ENCODE results near the gene RNF214. TPM values are rescaled to one million over a fixed set of nuclear protein-coding genes. Genes with fewer than 3 reads are reported as not detected.
"Not testable (repeated sequence)": the region's sequence is repeated elsewhere in the genome, so short reads cannot be mapped to it uniquely, and the experiment has no call there.

RNF214 gene
- total and polyA plus RNA-seq, 2 experiments from 2014 or later, result 12.5 to 27.0 TPM

- H3K36me3 ChIP-seq (replicated peaks; ENCODE audit: insufficient read depth, low read depth); H3K4me2 ChIP-seq; H3K79me2 ChIP-seq: not testable (repeated sequence)
Observed at GRCh38 chr11:117206859-117207258, 25.6 kb upstream of the RNF214 start.

GRCh38 chr11:117207481-117207880, 25.0 kb upstream of the RNF214 start:
- not testable (repeated sequence) for H3K4me3 ChIP-seq; H3K4me1 ChIP-seq (ENCODE audit: insufficient read depth); H2AFZ ChIP-seq; H3K9me3 ChIP-seq (ENCODE audit: low read depth); H4K20me1 ChIP-seq (ENCODE audit: insufficient read depth, poor library complexity, severe bottlenecking); H3K9me2 ChIP-seq (replicated peaks; ENCODE audit: insufficient read depth); H3K27me3 ChIP-seq; H3K79me2 ChIP-seq; H3K36me3 ChIP-seq (replicated peaks; ENCODE audit: insufficient read depth, low read depth); H3K27ac ChIP-seq; H3K4me2 ChIP-seq; DNase-seq (ENCODE audit: low spot score)
- 89% methylated on average over 5 of the region's 5 CpGs for WGBS (ENCODE audit: low lambda C conversion rate, missing lambda C conversion rate)

More at GRCh38 chr11:117206859-117207258, 25.6 kb upstream of the RNF214 start:
- not testable (repeated sequence) for H3K27ac ChIP-seq; DNase-seq (ENCODE audit: low spot score); H3K9me3 ChIP-seq (ENCODE audit: low read depth); H3K27me3 ChIP-seq; H3K9me2 ChIP-seq (replicated peaks; ENCODE audit: insufficient read depth); H3K4me1 ChIP-seq (ENCODE audit: insufficient read depth); H2AFZ ChIP-seq; H4K20me1 ChIP-seq (ENCODE audit: insufficient read depth, poor library complexity, severe bottlenecking); H3K4me3 ChIP-seq
- 85% methylated on average over 6 of the region's 11 CpGs for WGBS (ENCODE audit: low lambda C conversion rate, missing lambda C conversion rate)

GRCh38 chr11:117208710-117209109, 23.8 kb upstream of the RNF214 start:
- not testable (repeated sequence) for H3K27ac ChIP-seq; H3K27me3 ChIP-seq; H4K20me1 ChIP-seq (ENCODE audit: insufficient read depth, poor library complexity, severe bottlenecking); H3K9me3 ChIP-seq (ENCODE audit: low read depth); DNase-seq (ENCODE audit: low spot score); H3K4me3 ChIP-seq; H2AFZ ChIP-seq; H3K4me2 ChIP-seq; H3K4me1 ChIP-seq (ENCODE audit: insufficient read depth); H3K79me2 ChIP-seq; H3K36me3 ChIP-seq (replicated peaks; ENCODE audit: insufficient read depth, low read depth); H3K9me2 ChIP-seq (replicated peaks; ENCODE audit: insufficient read depth)
- 96% methylated on average over 9 of the region's 13 CpGs for WGBS (ENCODE audit: low lambda C conversion rate, missing lambda C conversion rate)

GRCh38 chr11:117209351-117210125, 22.9 kb upstream of the RNF214 start:
- H3K4me3 ChIP-seq; DNase-seq (ENCODE audit: low spot score); H3K9me3 ChIP-seq (ENCODE audit: low read depth); H2AFZ ChIP-seq; H3K4me1 ChIP-seq (ENCODE audit: insufficient read depth); H3K27ac ChIP-seq; H3K27me3 ChIP-seq; H4K20me1 ChIP-seq (ENCODE audit: insufficient read depth, poor library complexity, severe bottlenecking); H3K79me2 ChIP-seq; H3K4me2 ChIP-seq; H3K9me2 ChIP-seq (replicated peaks; ENCODE audit: insufficient read depth); H3K36me3 ChIP-seq (replicated peaks; ENCODE audit: insufficient read depth, low read depth): not testable (repeated sequence)
- 96% methylated on average over 7 of the region's 8 CpGs for WGBS (ENCODE audit: low lambda C conversion rate, missing lambda C conversion rate)

- no peaks in the 10 kb centered on the region for H3K27me3 ChIP-seq
- H3K4me2 ChIP-seq, result no peak overlapping the region
- no peaks in the 10 kb centered on the region for H3K4me1 ChIP-seq (ENCODE audit: insufficient read depth)
- no peaks in the 10 kb centered on the region for H4K20me1 ChIP-seq (ENCODE audit: insufficient read depth, poor library complexity, severe bottlenecking)
- no peak for TF ChIP-seq CTCF (IDR thresholded peaks at IDR 0.05; ENCODE audit: poor library complexity)
- no peak for TF ChIP-seq EZH2 (IDR thresholded peaks at IDR 0.05; ENCODE audit: borderline replicate concordance)
- no peak for TF ChIP-seq EZH2phosphoT487 (IDR thresholded peaks at IDR 0.05; ENCODE audit: low read depth, severe bottlenecking, unreplicated experiment)
- no peaks in the 10 kb centered on the region for H3K9me2 ChIP-seq (replicated peaks; ENCODE audit: insufficient read depth)
- H3K9me3 ChIP-seq (ENCODE audit: low read depth), result no peaks in the 10 kb centered on the region
- H3K27ac ChIP-seq, result no peak overlapping the region
- no peaks in the 10 kb centered on the region for H3K79me2 ChIP-seq
- H2AFZ ChIP-seq, result no peak overlapping the region
- no peak overlapping the region for H3K4me3 ChIP-seq
- no peaks in the 10 kb centered on the region for H3K36me3 ChIP-seq (replicated peaks; ENCODE audit: insufficient read depth, low read depth)
- DNase-seq (ENCODE audit: low spot score), result no peak
- WGBS (ENCODE audit: low lambda C conversion rate, missing lambda C conversion rate), result 94% methylated on average over 3 of the region's 3 CpGs
Observed at GRCh38 chr11:117210620-117211019, 21.9 kb upstream of the RNF214 start.

Data from hepatocyte (in vitro differentiated cells).